GM12874 (cell line): ENCODE measurements around the gene PSD4.

Experiments used
- TF ChIP-seq, protein P1 (sequence below): IDR thresholded peaks from 2 replicates; pipeline ENCODE4 v1.5.1; 2011; ENCODE audit warnings: low read depth, mild to moderate bottlenecking, control low read depth, low read length, moderate library complexity; ENCODE audit not compliant: insufficient read depth

Gene PSD4

DNA sequence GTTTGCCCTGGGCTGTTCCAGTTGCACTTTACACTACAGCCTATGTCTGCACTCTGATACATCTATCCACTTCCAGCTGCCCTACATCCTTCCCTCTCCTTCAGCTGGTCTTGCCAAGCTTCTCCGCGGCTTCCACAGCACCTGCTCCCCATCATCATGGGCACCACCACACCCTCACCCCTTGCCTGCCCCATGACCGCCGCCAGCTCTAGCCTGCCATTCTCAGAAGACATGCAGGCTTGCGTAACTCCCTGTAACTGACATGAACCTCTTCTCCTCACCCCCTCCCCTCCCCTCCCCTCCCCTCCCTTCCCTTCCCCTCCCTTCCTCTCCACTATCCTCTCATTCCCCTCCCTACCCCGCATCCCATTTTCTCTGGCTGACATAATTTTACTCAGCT is 59.0 kb downstream of the PSD4 start:
- TF ChIP-seq, protein P1, sequence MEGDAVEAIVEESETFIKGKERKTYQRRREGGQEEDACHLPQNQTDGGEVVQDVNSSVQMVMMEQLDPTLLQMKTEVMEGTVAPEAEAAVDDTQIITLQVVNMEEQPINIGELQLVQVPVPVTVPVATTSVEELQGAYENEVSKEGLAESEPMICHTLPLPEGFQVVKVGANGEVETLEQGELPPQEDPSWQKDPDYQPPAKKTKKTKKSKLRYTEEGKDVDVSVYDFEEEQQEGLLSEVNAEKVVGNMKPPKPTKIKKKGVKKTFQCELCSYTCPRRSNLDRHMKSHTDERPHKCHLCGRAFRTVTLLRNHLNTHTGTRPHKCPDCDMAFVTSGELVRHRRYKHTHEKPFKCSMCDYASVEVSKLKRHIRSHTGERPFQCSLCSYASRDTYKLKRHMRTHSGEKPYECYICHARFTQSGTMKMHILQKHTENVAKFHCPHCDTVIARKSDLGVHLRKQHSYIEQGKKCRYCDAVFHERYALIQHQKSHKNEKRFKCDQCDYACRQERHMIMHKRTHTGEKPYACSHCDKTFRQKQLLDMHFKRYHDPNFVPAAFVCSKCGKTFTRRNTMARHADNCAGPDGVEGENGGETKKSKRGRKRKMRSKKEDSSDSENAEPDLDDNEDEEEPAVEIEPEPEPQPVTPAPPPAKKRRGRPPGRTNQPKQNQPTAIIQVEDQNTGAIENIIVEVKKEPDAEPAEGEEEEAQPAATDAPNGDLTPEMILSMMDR = no peak

DNA sequence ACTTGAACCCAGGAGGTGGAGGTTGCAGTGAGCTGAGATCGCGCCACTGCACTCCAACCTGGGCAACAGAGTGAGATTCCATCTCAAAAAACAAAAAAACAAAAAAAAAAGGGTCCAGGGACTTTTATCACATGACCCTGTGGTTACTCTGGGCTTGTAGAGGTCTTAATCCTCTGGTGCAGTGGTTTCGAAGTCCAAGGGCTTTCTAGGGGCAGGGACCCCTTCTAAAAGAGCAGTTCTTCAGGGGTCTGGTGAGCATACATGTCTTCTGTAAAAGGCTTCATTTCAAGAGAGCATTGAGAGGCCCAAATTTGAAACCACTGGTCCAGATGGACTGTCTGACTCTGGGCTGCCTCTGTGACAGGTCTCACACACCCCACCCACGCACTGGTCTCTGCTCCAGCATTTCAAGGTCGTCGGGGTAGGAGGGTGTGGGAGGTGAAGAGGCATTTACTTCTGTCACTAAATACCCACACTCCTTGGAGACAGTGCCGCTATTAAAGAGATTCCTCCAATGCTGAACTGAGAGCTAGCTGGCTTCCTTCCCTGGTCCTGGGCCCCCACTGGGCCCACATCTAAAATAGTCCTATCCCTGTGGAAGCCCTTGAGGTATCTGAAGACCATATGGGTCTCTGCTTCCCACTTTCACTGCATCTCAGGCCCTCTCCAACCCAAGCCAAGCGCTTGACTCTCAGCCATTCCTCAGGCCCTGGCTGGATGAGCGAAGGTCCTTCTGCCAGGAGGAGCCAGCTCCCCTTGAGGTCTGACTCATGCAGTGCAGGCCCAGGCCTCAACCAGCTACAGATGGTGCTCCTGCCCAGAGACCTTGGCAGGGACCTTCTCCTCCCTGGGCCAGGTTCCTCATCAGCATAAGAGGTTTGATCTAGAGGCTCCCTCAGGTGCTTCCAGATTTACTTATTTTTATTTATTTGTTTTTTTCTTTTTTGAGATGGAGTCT is 60.1 kb downstream of the PSD4 start:
- TF ChIP-seq, protein P1 = peak; percentile 37; the same call in 1 of the 2 replicates

DNA sequence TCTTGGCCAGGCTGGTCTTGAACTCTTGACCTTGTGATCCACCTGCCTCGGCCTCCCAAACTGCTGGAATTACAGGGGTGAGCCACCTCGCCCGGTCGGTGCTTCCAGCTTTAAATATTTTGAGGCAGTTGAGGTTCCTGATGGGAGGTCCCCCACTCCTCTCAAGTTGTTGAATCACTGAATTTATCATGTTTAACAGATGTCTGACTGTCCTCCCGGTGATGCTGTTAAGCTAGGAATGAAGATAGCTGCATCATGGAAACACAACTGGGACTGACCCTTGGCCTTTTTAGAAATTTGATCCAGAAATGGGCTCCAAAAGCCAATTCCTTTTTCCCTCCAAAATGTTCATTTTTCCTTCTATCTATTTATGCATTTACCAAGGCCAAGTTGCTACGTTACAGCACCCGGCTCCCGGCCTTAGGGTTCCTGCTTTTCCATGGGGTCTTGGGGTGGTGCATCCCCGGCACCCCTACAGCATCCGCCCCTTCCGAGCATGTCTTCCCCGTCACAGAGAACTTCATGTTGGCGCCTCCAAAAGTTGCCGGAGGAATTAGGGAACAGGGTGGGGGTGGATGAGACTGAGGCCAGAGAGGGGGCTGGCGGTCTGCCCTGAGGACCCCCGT is 61.1 kb downstream of the PSD4 start:
- TF ChIP-seq, protein P1 = no peak

DNA sequence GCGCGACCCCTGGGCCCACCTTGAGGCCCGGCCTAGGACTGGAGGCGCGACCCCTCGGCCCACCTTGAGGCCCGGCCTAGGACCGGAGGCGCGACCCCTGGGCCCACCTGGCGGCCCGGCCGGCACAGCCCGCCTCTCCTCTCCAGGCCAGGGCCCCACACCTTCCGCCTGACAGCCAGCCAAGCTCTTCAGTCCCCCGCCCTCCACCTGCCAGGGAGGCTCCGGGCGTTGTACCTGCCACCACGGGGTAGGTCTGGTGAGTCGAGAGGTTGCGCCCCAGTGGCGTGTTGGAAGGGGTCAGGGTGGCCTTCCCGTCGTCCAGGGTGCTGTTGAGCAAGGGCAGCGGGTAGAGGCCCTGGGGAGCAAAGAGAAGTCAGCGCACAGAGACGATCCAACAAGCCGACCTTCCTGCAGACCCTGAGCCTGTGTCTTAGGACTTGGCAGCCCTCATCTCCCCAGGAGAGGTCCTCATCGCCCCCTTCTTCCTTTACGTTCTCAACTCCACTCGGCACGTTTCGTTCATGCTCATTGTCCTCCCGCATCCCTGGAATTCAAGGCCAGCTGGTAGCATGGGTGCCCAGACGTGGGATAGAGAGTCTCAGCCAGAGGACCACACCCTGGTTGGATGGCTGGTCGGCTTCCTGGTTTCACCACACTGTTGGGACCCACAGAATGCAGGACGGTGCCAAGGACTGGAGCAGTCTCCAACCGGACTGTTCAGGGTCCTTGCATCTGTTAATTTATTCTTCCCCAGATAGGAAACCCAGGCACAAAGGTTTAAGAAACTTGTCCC is 62.8 kb downstream of the PSD4 start:
- TF ChIP-seq, protein P1 = no peak

DNA sequence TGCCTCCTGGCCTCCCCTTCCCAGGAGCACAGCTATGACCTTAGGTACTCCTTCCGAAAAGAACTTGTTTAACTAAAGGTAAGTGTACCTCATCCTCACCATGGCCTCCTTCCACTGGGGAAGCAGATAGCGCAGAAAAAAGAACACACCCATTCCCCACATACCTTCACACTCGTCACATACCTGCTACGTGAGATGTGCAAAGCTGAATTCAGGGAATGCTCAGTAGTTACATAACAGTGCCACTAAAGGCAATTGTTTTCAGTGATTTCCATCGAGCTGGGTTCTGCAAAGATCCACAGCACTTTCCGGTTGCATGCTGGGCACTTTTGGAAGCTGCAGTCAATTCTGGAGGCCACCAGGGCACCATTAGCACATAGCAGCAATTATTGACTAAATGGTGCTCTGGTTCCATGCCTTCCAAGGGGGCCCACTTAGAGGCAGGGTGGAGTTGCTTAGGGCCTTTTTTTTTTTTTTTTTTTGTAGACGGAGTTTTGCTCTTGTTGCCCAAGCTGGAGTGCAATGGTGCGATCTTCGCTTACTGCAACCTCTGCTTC is 63.9 kb downstream of the PSD4 start:
- TF ChIP-seq, protein P1 = no peak

DNA sequence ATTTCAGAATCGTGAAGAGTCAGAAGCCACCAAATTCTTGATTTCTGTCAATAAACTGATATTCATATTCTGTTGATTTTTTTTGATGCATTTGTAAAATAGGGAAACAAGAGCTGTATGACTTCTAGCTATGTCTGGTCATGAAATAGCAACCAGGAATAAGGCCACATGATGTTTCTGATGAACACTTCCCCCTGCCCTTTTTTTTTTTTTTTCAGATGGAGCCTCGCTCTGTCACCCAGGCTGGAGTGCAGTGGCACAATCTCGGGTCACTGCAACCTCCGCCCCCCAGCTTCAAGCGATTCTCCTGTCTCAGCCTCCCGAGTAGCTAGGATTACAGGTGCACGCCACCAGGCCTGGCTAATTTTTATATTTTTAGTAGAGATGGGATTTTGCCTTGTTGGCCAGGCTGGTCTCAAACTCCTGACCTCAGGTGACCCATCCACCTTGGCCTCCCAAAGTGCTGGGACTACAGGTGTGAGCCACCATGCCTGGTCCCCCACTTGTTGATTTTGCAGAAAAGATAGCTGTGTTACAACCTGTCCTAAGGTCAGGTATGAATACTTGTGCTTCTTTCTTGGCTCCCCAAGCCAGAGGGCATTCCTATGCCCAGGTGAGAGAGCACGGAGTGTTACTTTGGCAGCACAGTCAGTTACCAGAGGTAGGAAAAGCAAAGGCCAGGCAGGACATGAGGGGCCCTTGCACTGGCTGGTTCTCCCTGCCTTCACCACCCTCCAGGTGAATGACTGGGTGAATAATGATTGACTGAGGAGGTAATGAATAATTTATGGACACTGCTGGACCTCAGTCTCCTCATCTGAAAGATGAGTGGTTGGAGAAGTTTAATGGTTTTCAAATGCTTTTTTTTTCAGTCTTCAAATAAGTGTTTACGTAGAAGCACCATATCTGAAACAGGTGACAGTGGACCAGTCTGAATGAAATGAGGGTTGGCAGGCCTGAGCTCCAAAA is 65.4 kb downstream of the PSD4 start:
- TF ChIP-seq, protein P1 = no peak
